Measurements from ENCODE around the gene ARHGEF6. TPM values are rescaled to one million over a fixed set of nuclear protein-coding genes. Genes with fewer than 3 reads are reported as not detected.
A peak's percentile ranks its signal among the peaks of the same experiment; 100 is the strongest.

ARHGEF6 gene
- total and polyA plus RNA-seq, 10 donors, result 13.1 to 70.1 (median 55.8) TPM

GRCh38 chrX:136659174-136659573, 121.6 kb downstream of the ARHGEF6 start:
- no peak for DNase-seq
- Histone ChIP-seq H3K9me3 (no peaks in the 10 kb centered on the region), H3K36me3 (peaks cover 0 to 5% (median 0%) of the 10 kb centered on the region in 6 donors), H3K4me1 (no peaks in the 10 kb centered on the region), H3K4me3 (no peak overlapping the region), H3K27me3 (replicated peaks in 1 of 7) (no peaks in the 10 kb centered on the region), H3K27ac (peak overlapping the region in 1 of 8 donors; percentile 35)
- TF ChIP-seq POLR2AphosphoS5 (IDR thresholded peaks at IDR 0.05) (peak in 1 of 3 donors; percentile 9), CTCF (IDR thresholded peaks at IDR 0.05 in 8 of 11, conservative IDR thresholded peaks at IDR 0.05 in 3 of 11) (no peak)
- WGBS, 5 donors, result 83 to 100% (median 90%) methylated on average over 4 to 9 of the region's 9 CpGs
- intact Hi-C loops (cut with DNase I; ENCODE audit: low total_unique reads), result no loop called here

- Histone ChIP-seq H3K36me3 (no peaks in the 10 kb centered on the region), H3K4me3 (no peak overlapping the region), H3K4me1 (no peaks in the 10 kb centered on the region), H3K9me3 (no peaks in the 10 kb centered on the region), H3K27ac (peak overlapping the region in 2 of 8 donors; percentile 28 to 35), H3K27me3 (replicated peaks in 1 of 7) (no peaks in the 10 kb centered on the region)
- intact Hi-C loops (cut with DNase I; ENCODE audit: low total_unique reads), result no loop called here
- TF ChIP-seq CTCF (IDR thresholded peaks at IDR 0.05 in 8 of 11, conservative IDR thresholded peaks at IDR 0.05 in 3 of 11) (no peak), POLR2A (IDR thresholded peaks at IDR 0.05) (no peak), POLR2AphosphoS5 (IDR thresholded peaks at IDR 0.05) (no peak)
- no peak for DNase-seq
- 45 to 79% (median 66%) methylated on average over 5 of the region's 5 CpGs for WGBS, 5 donors
Observed at GRCh38 chrX:136658151-136658550, 122.6 kb downstream of the ARHGEF6 start.

GRCh38 chrX:136656361-136656964, 124.3 kb downstream of the ARHGEF6 start:
- H3K27me3 ChIP-seq (replicated peaks in 1 of 7), result no peaks in the 10 kb centered on the region
- H3K4me3 ChIP-seq, result no peak overlapping the region
- H3K36me3 ChIP-seq, result no peaks in the 10 kb centered on the region
- H3K27ac ChIP-seq, result peak overlapping the region in 1 of 8 donors; percentile 16
- H3K4me1 ChIP-seq, result no peaks in the 10 kb centered on the region
- intact Hi-C loops (cut with DNase I; ENCODE audit: low total_unique reads), result no loop called here
- H3K9me3 ChIP-seq, result no peaks in the 10 kb centered on the region
- 74 to 92% (median 77%) methylated on average over 5 of the region's 5 CpGs for WGBS, 5 donors
- DNase-seq, result no peak
- TF ChIP-seq CTCF (IDR thresholded peaks at IDR 0.05 in 8 of 11, conservative IDR thresholded peaks at IDR 0.05 in 3 of 11), result no peak
- TF ChIP-seq POLR2A (IDR thresholded peaks at IDR 0.05), result no peak
- no peak for TF ChIP-seq POLR2AphosphoS5 (IDR thresholded peaks at IDR 0.05)

GRCh38 chrX:136652822-136653723, 127.7 kb downstream of the ARHGEF6 start:
- intact Hi-C loops (cut with DNase I; ENCODE audit: low total_unique reads), result no loop called here
- H3K36me3 ChIP-seq, result no peaks in the 10 kb centered on the region
- peak overlapping the region in 3 of 8 donors; percentile 23 to 59 (median 37) for H3K27ac ChIP-seq
- peak overlapping the region in 1 of 8 donors; percentile 51 for H3K4me3 ChIP-seq
- no peak for DNase-seq
- H3K9me3 ChIP-seq, result no peaks in the 10 kb centered on the region
- no peaks in the 10 kb centered on the region for H3K4me1 ChIP-seq
- no peaks in the 10 kb centered on the region for H3K27me3 ChIP-seq (replicated peaks in 1 of 7)
- WGBS, 5 donors, result 78 to 85% (median 84%) methylated on average over 6 of the region's 6 CpGs
- TF ChIP-seq POLR2A (IDR thresholded peaks at IDR 0.05) (no peak), CTCF (IDR thresholded peaks at IDR 0.05 in 8 of 11, conservative IDR thresholded peaks at IDR 0.05 in 3 of 11) (no peak), POLR2AphosphoS5 (IDR thresholded peaks at IDR 0.05) (no peak)

All from spleen (tissue), 11 donors.